HEK293T (cell line): Measurements from ENCODE around the gene CSF1R.

Source experiments
- CTCF ChIA-PET: fragments of 350-600 bp; formaldehyde crosslinking; extraction: SDS; loops from one replicate; lab custom pipeline; 2021; ENCODE audit warnings: antibody characterized with exemption, inconsistent platforms; lab: Yijun Ruan, JAX
- POLR2A ChIA-PET: fragments of 350-600 bp; formaldehyde crosslinking; extraction: SDS; loops from one replicate; lab custom pipeline; 2020; ENCODE audit warnings: antibody characterized with exemption, inconsistent platforms; lab: Yijun Ruan, JAX
- DNase-seq: peaks from one replicate; pipeline ENCODE4 v3.0.0; 2012; ENCODE audit warnings: mixed read lengths; ENCODE audit errors: extremely low spot score
- ARNT ChIP-seq: fragments of 450-650 bp; IDR thresholded peaks from 2 replicates; pipeline ENCODE4 v1.6.1; 2017; ENCODE audit warnings: mild to moderate bottlenecking
- BHLHE40 ChIP-seq: fragments of 450-650 bp; IDR thresholded peaks from 2 replicates; pipeline ENCODE4 v1.6.1; 2016; ENCODE audit warnings: mild to moderate bottlenecking, moderate library complexity, borderline replicate concordance
- CTBP1 ChIP-seq: fragments of 450-650 bp; IDR thresholded peaks from 2 replicates; pipeline ENCODE4 v1.6.1; 2016; ENCODE audit warnings: borderline replicate concordance
- ELF4 ChIP-seq: fragments of 450-650 bp; IDR thresholded peaks from 2 replicates; pipeline ENCODE4 v1.6.1; 2017; ENCODE audit warnings: antibody characterized with exemption
- FOXA1 ChIP-seq: fragments of 450-650 bp; IDR thresholded peaks from 2 replicates; pipeline ENCODE4 v1.6.1; 2016; ENCODE audit warnings: mild to moderate bottlenecking
- FOXK2 ChIP-seq: fragments of 450-650 bp; IDR thresholded peaks from 2 replicates; pipeline ENCODE4 v1.6.1; 2016; ENCODE audit warnings: mild to moderate bottlenecking
- FOXM1 ChIP-seq: fragments of 450-650 bp; IDR thresholded peaks from 2 replicates; pipeline ENCODE4 v1.6.1; 2017; ENCODE audit warnings: mild to moderate bottlenecking, borderline replicate concordance
- HDGF ChIP-seq: fragments of 450-650 bp; IDR thresholded peaks from 2 replicates; pipeline ENCODE4 v1.6.1; 2017; ENCODE audit warnings: antibody characterized with exemption, borderline replicate concordance
- L3MBTL2 ChIP-seq: fragments of 450-650 bp; conservative IDR thresholded peaks from 2 replicates; pipeline ENCODE4 v1.6.1; 2016; ENCODE audit warnings: mild to moderate bottlenecking
- LEF1 ChIP-seq: fragments of 450-650 bp; IDR thresholded peaks from 2 replicates; pipeline ENCODE4 v1.6.1; 2017; ENCODE audit warnings: mild to moderate bottlenecking, borderline replicate concordance
- NFRKB ChIP-seq: fragments of 450-650 bp; IDR thresholded peaks from 2 replicates; pipeline ENCODE4 v1.6.1; 2016; ENCODE audit warnings: mild to moderate bottlenecking, moderate library complexity
- PKNOX1 ChIP-seq: fragments of 450-650 bp; IDR thresholded peaks from 2 replicates; pipeline ENCODE4 v1.6.1; 2016
- SP1 ChIP-seq: fragments of 450-650 bp; IDR thresholded peaks from 2 replicates; pipeline ENCODE4 v1.6.1; 2017
- SUZ12 ChIP-seq: fragments of 450-650 bp; IDR thresholded peaks from 2 replicates; pipeline ENCODE4 v1.6.1; 2016; ENCODE audit warnings: mild to moderate bottlenecking
- TARDBP ChIP-seq: fragments of 450-650 bp; IDR thresholded peaks from 2 replicates; pipeline ENCODE4 v1.6.1; 2016
- ZNF384 ChIP-seq: fragments of 450-650 bp; IDR thresholded peaks from 2 replicates; pipeline ENCODE4 v1.6.1; 2016

CSF1R gene

GRCh38 chr5:150126921-150127265 lies 40.5 kb upstream of the CSF1R start:
- no peak for TF ChIP-seq L3MBTL2
- no peak for TF ChIP-seq FOXK2
- TF ChIP-seq LEF1: no peak
- no peak for TF ChIP-seq PKNOX1
- TF ChIP-seq FOXA1: no peak
- no peak for TF ChIP-seq ARNT
- no peak for TF ChIP-seq ELF4
- no peak for TF ChIP-seq NFRKB
- TF ChIP-seq FOXM1: no peak
- no peak for TF ChIP-seq TARDBP
- CTCF ChIA-PET: interaction anchor here (1.9 kb wide), 1 partner anchor 91 kb away, joined by 5 read pairs; no protein-coding TSS in a partner anchor
- POLR2A ChIA-PET: interaction anchor here (0.6 kb wide), 1 partner anchor 111 kb away, joined by 3 read pairs; no protein-coding TSS in a partner anchor
- no peak for DNase-seq

DNA sequence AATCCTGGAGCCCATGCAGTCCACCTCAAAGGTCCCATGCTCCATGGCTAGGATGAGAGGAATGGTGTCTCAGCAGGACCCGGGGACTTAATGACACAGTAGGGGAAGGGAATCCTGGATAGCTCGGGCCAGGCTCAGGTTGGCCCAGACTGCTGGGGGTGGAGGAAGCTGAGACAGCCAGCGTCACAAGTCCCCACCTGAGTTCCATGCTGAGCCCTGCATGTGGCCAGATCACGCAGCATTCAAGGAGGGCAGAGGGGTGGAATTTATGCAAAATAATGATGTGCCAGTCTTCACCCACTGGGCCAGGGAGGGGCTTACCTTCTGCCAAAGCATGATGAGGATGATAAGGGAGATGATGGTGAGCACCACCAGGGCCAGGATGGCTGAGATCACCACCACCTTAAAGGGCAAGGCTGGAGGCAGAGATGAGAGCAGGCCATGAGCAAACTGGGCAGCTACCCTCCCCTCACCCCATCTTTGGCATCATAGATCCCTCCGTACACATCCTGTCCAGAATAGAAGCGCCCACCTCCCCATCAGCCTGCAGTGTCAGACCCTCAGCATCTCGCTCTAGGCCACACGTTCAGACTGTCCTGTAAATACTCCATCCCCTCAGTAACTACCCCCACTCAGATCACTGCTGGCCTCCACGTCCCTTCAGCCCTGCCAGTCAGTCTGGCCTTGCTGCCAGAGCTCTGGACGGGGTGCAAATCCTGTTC lies 40.0 kb upstream of the CSF1R start:
- ChIA-PET CTCF (interaction anchor here (1.1 to 1.9 kb wide), 2 partner anchors 45 to 92 kb away, joined by 5 to 6 read pairs; no protein-coding TSS in a partner anchor), POLR2A (interaction anchor here (0.6 kb wide), 1 partner anchor 111 kb away, joined by 3 read pairs; no protein-coding TSS in a partner anchor)
- TF ChIP-seq HDGF: no peak
- TF ChIP-seq SP1: no peak
- TF ChIP-seq ARNT: no peak
- TF ChIP-seq L3MBTL2: no peak
- no peak for TF ChIP-seq BHLHE40
- no peak for TF ChIP-seq FOXK2
- no peak for TF ChIP-seq ZNF384
- no peak for TF ChIP-seq LEF1
- TF ChIP-seq FOXA1: no peak
- TF ChIP-seq ELF4: no peak
- TF ChIP-seq TARDBP: no peak
- no peak for TF ChIP-seq SUZ12
- no peak for TF ChIP-seq NFRKB
- TF ChIP-seq CTBP1: no peak
- no peak for TF ChIP-seq FOXM1
- TF ChIP-seq PKNOX1: no peak
- no peak for DNase-seq

GRCh38 chr5:150125334-150125733 lies 39.0 kb upstream of the CSF1R start:
- no peak for TF ChIP-seq FOXM1
- no peak for TF ChIP-seq FOXA1
- no peak for TF ChIP-seq CTBP1
- no peak for TF ChIP-seq PKNOX1
- no peak for TF ChIP-seq ELF4
- TF ChIP-seq FOXK2: no peak
- TF ChIP-seq NFRKB: no peak
- no peak for TF ChIP-seq LEF1
- TF ChIP-seq BHLHE40: no peak
- TF ChIP-seq TARDBP: no peak
- no peak for TF ChIP-seq SUZ12
- TF ChIP-seq HDGF: no peak
- TF ChIP-seq ARNT: no peak
- no peak for TF ChIP-seq ZNF384
- no peak for TF ChIP-seq L3MBTL2
- DNase-seq: no peak
- CTCF ChIA-PET: interaction anchor here (1.1 to 1.9 kb wide), 2 partner anchors 46 to 93 kb away, joined by 5 to 6 read pairs; no protein-coding TSS in a partner anchor
- POLR2A ChIA-PET: no interaction called here

DNA sequence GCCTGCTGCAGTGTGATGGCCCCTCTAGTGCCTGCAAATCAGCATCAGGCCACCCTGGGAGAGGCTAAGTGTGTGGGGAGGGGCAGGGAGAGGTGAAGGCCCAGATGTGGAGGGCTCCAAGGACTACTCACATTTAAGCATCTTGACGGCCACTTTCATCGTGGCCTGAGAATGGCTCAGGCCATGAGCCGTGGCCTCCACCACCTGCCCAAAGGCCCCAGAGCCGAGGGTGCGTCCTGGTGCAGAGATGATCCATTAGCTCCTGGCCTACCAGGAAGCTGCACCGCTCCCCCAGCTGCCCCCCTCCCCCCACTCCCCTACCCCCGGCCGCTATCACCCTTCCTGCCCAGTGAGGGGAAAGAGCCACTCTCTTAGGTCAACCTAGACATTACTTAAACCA lies 38.2 kb upstream of the CSF1R start:
- TF ChIP-seq CTBP1: no peak
- TF ChIP-seq PKNOX1: no peak
- no peak for TF ChIP-seq FOXM1
- no peak for TF ChIP-seq ARNT
- TF ChIP-seq L3MBTL2: no peak
- TF ChIP-seq SUZ12: no peak
- no peak for TF ChIP-seq NFRKB
- TF ChIP-seq LEF1: no peak
- TF ChIP-seq SP1: no peak
- no peak for TF ChIP-seq BHLHE40
- TF ChIP-seq TARDBP: no peak
- TF ChIP-seq FOXA1: no peak
- no peak for TF ChIP-seq ELF4
- TF ChIP-seq HDGF: no peak
- no peak for TF ChIP-seq FOXK2
- no peak for TF ChIP-seq ZNF384
- DNase-seq: no peak
- ChIA-PET CTCF (no interaction called here), POLR2A (no interaction called here)

- ChIA-PET CTCF (interaction anchor here (0.7 kb wide), 1 partner anchor 10 kb away, joined by 4 read pairs; no protein-coding TSS in a partner anchor), POLR2A (no interaction called here)
- TF ChIP-seq NFRKB (no peak), FOXK2 (no peak), HDGF (no peak), ZNF384 (no peak), L3MBTL2 (no peak), ELF4 (no peak), TARDBP (no peak)
- no peak for DNase-seq
Observed at GRCh38 chr5:150124111-150124557, 37.8 kb upstream of the CSF1R start.
